Endometrium (tissue), 2 donors: ENCODE results near the gene NHSL2.

ENCODE experiments used
- FAIRE-seq: peaks from 2 replicates; lab custom pipeline; 2012; peaks lifted over from hg19 to GRCh38; lab: Jason Lieb, UNC
- donor health status: control.
- donor health status: control.

The NHSL2 gene

DNA sequence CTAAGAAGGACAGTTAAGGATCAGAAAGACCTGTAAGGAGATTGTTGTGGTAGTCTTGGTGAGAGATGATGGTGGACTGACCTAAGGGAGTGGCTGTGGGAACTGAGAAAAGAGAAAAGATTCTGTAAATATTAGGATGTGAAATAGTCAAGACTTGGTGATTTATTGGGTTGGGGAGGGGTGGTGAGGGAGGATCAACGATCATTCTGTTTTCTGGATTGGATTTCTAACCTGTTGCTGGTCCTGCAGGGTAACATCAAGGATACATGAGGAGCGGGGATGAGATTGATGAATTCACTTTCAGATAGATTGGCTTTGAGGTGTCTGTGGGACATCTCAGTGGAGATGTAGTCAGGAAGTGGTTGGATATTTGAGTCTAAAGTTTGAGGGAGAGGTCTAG, 272.3 kb downstream of the NHSL2 start:
- FAIRE-seq: no peak

DNA sequence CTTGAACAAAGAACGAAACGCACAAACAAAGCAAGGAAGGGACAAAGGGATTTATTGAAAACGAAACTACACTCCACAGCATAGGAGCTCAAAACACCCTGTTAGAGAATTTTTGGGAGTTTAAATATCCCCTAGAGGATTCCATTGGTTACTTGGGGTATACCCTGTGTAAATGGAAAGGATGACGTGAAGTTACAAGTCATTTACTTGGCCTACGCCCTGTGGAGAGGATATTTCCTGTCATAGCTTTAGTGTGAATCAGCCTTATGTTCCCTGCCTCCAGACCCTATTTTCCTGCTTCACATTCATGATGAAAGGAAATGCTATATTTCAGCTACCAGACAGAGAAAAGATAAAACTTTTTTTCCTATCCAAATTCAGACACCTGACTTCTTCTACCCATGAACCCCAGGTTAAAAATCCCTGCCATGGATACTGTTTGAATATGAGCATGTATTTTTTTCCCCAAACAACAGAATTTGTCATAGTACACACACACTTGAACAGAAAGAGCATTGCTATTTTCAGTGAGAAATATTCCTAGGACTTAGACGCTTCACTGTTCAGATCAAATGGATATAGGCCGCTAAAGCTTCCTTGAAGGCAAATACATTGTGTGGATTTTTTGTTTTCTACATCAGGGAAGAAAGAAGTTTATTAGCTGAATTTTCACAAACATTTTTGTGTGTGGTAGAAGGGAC, 291.3 kb downstream of the NHSL2 start:
- FAIRE-seq: no peak
